Ovary (tissue), 3 donors: Measurements from ENCODE around the gene KCTD13.

ENCODE experiments used
- POLR2A ChIP-seq: fragments of 450-650 bp; IDR thresholded peaks from one replicate; pipeline ENCODE4 v1.6.1; 2017; ENCODE audit warnings: antibody characterized with exemption, mild to moderate bottlenecking, moderate library complexity
- TF ChIP-seq, protein P1 (sequence below), 3 donors: fragments of 450-650 bp in 2 of 3; fragments of 200-600 bp in 1 of 3; IDR thresholded peaks; one replicate each; pipeline versions ENCODE4 v1.5.1 to v1.8.0; 2016 to 2022; ENCODE audit warnings: antibody characterized with exemption in 3 of 3, mild to moderate bottlenecking in 1 of 3
- donor health status: DM: no; HTN: no; CAD: no.

DNA sequence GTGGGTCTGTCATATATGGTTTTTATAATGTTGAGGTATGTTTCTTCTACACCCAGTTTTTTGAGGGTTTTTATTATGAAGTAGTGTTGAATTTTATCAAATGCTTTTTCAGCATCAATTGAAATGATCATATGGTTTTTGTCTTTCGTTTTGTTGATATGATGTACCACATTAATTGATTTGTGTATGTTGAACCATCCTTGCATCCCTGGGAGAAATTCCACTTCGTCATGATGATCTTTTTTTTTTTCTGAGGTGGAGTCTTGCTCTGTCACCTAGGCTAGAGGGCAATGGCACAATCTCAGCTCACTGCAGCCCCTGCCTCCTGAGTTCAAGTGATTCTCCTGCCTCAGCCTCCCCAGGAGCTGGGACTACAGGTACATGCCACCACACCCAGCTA, 21.9 kb upstream of the KCTD13 start:
- TF ChIP-seq, protein P1, sequence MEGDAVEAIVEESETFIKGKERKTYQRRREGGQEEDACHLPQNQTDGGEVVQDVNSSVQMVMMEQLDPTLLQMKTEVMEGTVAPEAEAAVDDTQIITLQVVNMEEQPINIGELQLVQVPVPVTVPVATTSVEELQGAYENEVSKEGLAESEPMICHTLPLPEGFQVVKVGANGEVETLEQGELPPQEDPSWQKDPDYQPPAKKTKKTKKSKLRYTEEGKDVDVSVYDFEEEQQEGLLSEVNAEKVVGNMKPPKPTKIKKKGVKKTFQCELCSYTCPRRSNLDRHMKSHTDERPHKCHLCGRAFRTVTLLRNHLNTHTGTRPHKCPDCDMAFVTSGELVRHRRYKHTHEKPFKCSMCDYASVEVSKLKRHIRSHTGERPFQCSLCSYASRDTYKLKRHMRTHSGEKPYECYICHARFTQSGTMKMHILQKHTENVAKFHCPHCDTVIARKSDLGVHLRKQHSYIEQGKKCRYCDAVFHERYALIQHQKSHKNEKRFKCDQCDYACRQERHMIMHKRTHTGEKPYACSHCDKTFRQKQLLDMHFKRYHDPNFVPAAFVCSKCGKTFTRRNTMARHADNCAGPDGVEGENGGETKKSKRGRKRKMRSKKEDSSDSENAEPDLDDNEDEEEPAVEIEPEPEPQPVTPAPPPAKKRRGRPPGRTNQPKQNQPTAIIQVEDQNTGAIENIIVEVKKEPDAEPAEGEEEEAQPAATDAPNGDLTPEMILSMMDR (IDR thresholded peaks at IDR 0.05): no peak
- TF ChIP-seq POLR2A: no peak
